Osteocyte (in vitro differentiated cells): Measurements from ENCODE around the gene BIRC6. TPM values are rescaled to one million over a fixed set of nuclear protein-coding genes. Genes with fewer than 3 reads are reported as not detected.
A peak's percentile ranks its signal among the peaks of the same experiment; 100 is the strongest.
"Not testable (repeated sequence)": the region's sequence is repeated elsewhere in the genome, so short reads cannot be mapped to it uniquely, and the experiment has no call there.

Experiments used
- DNase-seq: peaks from one replicate; pipeline ENCODE4 v3.0.0; 2021; ENCODE audit warnings: mixed read lengths; ENCODE audit not compliant: unreplicated experiment; ENCODE audit errors: extremely low spot score
- H3K27ac Mint-ChIP-seq: one replicate; pipeline ENCODE4 v1.8.0; 2021; ENCODE audit warnings: mild to moderate bottlenecking, mixed read lengths; ENCODE audit not compliant: unreplicated experiment
- H3K27me3 Mint-ChIP-seq: one replicate; pipeline ENCODE4 v1.8.0; 2021; ENCODE audit warnings: mixed read lengths; ENCODE audit not compliant: unreplicated experiment
- H3K36me3 Mint-ChIP-seq: one replicate; pipeline ENCODE4 v1.8.0; 2021; ENCODE audit warnings: mixed read lengths; ENCODE audit not compliant: unreplicated experiment
- H3K4me1 Mint-ChIP-seq: one replicate; pipeline ENCODE4 v1.8.0; 2021; ENCODE audit warnings: mixed read lengths; ENCODE audit not compliant: unreplicated experiment
- H3K4me3 Mint-ChIP-seq: one replicate; pipeline ENCODE4 v1.8.0; 2021; ENCODE audit warnings: mild to moderate bottlenecking, moderate library complexity, mixed read lengths; ENCODE audit not compliant: unreplicated experiment
- H3K9me3 Mint-ChIP-seq: one replicate; pipeline ENCODE4 v1.8.0; 2021; ENCODE audit warnings: mixed read lengths; ENCODE audit not compliant: unreplicated experiment
- long read RNA-seq: library from polyadenylated mRNA; unstranded; transcript quantifications from one replicate; pipeline ENCODE4 v2.0.0, GENCODE V29; 2021
- total RNA-seq: library from RNA; stranded (reverse); gene quantifications from 2 replicates; pipeline ENCODE4 v1.2.1, GENCODE V29; 2021
- TF ChIP-seq, protein P1 (sequence below): fragments of 200-600 bp; sonication (generic); IDR thresholded peaks from 2 replicates; pipeline ENCODE4 v1.5.0; 2021; ENCODE audit warnings: antibody characterized with exemption, mild to moderate bottlenecking, moderate library complexity

Gene BIRC6, protein sequence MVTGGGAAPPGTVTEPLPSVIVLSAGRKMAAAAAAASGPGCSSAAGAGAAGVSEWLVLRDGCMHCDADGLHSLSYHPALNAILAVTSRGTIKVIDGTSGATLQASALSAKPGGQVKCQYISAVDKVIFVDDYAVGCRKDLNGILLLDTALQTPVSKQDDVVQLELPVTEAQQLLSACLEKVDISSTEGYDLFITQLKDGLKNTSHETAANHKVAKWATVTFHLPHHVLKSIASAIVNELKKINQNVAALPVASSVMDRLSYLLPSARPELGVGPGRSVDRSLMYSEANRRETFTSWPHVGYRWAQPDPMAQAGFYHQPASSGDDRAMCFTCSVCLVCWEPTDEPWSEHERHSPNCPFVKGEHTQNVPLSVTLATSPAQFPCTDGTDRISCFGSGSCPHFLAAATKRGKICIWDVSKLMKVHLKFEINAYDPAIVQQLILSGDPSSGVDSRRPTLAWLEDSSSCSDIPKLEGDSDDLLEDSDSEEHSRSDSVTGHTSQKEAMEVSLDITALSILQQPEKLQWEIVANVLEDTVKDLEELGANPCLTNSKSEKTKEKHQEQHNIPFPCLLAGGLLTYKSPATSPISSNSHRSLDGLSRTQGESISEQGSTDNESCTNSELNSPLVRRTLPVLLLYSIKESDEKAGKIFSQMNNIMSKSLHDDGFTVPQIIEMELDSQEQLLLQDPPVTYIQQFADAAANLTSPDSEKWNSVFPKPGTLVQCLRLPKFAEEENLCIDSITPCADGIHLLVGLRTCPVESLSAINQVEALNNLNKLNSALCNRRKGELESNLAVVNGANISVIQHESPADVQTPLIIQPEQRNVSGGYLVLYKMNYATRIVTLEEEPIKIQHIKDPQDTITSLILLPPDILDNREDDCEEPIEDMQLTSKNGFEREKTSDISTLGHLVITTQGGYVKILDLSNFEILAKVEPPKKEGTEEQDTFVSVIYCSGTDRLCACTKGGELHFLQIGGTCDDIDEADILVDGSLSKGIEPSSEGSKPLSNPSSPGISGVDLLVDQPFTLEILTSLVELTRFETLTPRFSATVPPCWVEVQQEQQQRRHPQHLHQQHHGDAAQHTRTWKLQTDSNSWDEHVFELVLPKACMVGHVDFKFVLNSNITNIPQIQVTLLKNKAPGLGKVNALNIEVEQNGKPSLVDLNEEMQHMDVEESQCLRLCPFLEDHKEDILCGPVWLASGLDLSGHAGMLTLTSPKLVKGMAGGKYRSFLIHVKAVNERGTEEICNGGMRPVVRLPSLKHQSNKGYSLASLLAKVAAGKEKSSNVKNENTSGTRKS (N-terminal part only)
- total RNA-seq: 96.2 and 98.8 TPM in 2 replicates
- long read RNA-seq, partial matches to known transcripts: 46 of 56 reads
- long read RNA-seq, other reads (novel, unspliced or antisense): 10 of 56 reads

DNA sequence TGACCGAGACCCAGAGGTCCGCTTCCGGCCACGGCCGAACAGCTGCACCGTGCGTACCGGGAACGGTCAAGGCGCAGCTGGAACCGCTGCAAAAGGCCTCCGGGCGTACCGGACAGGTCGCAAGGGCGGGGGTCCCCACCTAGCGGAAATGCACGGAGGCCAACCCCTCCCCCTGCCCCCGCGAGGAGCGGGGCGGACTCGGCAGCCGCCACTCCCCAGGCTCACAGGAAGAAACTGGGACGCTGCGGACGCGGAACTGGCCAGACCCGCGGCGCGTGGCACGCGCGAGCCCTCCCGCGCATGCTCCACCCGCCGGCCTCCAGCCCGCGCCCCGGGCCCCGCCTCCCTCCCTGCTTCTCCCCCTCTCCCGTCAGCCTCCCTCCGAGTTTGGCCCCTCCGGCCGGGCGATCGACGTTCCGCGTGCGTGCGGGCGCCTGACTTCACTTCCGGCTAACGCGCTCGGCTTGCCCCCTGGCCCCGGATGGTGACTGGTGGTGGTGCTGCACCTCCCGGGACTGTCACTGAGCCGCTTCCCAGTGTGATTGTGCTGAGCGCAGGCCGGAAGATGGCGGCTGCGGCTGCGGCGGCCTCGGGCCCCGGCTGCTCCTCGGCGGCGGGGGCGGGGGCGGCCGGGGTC lies at the start of gene BIRC6:
TSS of gene BIRC6 (plus strand) at position 343 of the 637 bp plus-strand sequence. CDS start at position 482, 139 bp downstream.
- Mint-ChIP-seq H3K27ac (peak within 1 kb of the TSS; percentile 96), H3K9me3 (no peaks in the 10 kb centered on the region), H3K4me3 (peak within 1 kb of the TSS; percentile 92), H3K27me3 (no peaks in the 10 kb centered on the region), H3K4me1 (peaks cover 38% of the 10 kb centered on the region), H3K36me3 (no peaks in the 10 kb centered on the region)
- peak; percentile 100 for DNase-seq
- TF ChIP-seq, protein P1, sequence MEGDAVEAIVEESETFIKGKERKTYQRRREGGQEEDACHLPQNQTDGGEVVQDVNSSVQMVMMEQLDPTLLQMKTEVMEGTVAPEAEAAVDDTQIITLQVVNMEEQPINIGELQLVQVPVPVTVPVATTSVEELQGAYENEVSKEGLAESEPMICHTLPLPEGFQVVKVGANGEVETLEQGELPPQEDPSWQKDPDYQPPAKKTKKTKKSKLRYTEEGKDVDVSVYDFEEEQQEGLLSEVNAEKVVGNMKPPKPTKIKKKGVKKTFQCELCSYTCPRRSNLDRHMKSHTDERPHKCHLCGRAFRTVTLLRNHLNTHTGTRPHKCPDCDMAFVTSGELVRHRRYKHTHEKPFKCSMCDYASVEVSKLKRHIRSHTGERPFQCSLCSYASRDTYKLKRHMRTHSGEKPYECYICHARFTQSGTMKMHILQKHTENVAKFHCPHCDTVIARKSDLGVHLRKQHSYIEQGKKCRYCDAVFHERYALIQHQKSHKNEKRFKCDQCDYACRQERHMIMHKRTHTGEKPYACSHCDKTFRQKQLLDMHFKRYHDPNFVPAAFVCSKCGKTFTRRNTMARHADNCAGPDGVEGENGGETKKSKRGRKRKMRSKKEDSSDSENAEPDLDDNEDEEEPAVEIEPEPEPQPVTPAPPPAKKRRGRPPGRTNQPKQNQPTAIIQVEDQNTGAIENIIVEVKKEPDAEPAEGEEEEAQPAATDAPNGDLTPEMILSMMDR: no peak

DNA sequence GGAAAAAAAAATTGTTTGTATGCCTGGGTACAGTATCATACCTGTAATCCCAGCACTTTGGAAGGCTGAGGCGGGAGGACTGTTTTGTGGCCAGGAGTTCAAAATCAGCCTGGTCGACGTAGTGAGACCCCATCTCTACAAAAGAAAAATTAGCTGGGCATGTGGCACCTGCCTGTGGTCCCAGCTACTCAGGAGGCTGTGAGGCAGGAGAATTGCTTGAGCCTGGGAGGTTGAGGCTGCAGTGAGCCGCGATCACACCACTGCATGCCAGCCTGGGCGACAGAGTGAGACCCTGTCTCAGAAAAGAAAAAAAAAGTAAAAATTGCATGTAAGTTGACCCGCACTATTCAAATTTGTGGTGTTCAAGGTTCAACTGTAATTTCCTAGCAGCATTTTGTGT lies 46.2 kb upstream of the BIRC6 start:
- Mint-ChIP-seq H3K4me3 (no peak overlapping the region), H3K27me3 (no peaks in the 10 kb centered on the region), H3K9me3 (no peaks in the 10 kb centered on the region), H3K4me1 (no peaks in the 10 kb centered on the region), H3K36me3 (peaks cover 16% of the 10 kb centered on the region), H3K27ac (no peak overlapping the region)
- TF ChIP-seq, protein P1: no peak
- no peak for DNase-seq

DNA sequence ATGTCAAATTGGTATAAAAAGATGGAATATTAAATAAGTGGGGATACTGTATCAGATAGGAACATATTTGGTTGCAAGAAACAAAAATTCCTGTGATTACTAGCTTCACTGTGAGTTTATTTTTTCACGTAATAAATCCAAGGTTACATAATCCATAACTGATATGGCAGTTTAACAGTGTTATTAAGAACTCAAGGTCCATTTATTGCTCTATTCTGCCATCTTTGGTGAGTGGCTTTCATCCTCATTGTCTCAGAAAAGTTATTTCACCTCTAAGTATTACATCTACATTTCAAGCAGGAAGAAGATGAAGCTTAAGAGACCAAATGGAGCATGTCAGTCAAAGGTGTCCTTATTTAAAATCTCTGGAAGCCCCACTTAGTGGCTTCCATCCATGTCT lies 41.9 kb upstream of the BIRC6 start:
- Mint-ChIP-seq H3K4me3 (no peak overlapping the region), H3K4me1 (no peaks in the 10 kb centered on the region), H3K36me3 (peaks cover 7% of the 10 kb centered on the region), H3K9me3 (no peaks in the 10 kb centered on the region), H3K27me3 (no peaks in the 10 kb centered on the region), H3K27ac (no peak overlapping the region)
- DNase-seq: no peak
- TF ChIP-seq, protein P1: no peak

DNA sequence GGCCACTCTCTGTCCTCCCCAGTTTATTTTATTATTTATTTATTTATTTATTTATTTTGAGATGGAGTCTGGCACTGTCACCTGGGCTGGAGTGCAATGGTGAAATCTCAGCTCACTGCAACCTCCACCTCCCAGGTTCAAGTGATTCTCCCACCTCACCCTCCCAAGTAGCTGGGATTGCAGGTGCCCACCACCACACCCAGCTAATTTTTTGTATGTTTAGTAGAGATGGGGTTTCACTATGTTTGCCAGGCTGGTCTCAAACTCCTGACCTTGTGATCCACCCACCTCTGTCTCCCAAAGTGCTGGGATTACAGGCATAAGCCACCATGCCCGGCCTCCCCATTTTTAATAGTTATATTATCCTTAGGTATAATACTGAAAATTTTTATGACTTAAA lies 28.1 kb upstream of the BIRC6 start:
- H3K4me3 Mint-ChIP-seq, H3K27ac Mint-ChIP-seq, H3K9me3 Mint-ChIP-seq, H3K36me3 Mint-ChIP-seq, H3K4me1 Mint-ChIP-seq, H3K27me3 Mint-ChIP-seq: not testable (repeated sequence)
- DNase-seq: peak; percentile 17

DNA sequence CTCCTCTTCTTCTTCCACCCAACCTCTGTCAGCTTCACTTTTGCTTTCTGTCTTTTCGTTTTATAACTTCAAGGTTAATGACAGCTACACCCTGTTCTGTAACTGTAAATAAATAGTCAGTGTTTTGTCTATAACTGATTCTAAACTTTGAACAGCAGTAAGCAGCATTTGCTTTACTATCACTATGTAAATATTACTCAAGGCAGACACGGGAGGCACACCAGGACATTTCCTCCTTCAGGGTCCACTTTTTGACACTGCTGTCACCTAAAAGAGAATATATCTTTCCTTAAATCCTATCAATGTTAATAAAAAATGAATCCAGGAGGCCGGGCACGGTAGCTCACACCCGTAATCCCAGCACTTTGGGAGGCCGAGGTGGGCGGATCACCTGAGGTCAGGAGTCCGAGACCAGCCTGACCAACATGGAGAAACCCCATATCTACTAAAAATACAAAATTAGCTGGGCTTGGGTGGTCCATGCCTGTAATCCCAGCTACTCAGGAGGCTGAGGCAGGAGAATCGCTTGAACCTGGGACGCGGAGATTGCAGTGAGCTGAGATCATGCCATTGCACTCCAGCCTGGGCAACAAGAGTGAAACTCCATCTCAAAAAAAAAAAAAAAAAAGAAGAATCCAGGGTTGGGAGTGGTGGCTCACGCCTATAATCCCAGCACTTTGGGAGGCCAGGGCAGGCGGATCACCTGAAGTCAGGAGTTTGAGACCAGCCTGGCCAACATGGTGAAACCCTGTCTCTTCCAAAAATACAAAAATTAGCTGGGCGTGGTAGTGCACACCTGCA lies 27.4 kb upstream of the BIRC6 start:
- not testable (repeated sequence) for H3K9me3 Mint-ChIP-seq, H3K4me3 Mint-ChIP-seq, H3K36me3 Mint-ChIP-seq, H3K27me3 Mint-ChIP-seq, H3K4me1 Mint-ChIP-seq, H3K27ac Mint-ChIP-seq
- DNase-seq: peak; percentile 38
